Fibroblast of the aortic adventitia (primary cell): ENCODE measurements around the gene ARSK. TPM values are rescaled to one million over a fixed set of nuclear protein-coding genes. Genes with fewer than 3 reads are reported as not detected.

Experiments used
- DNase-seq: peaks from one replicate; pipeline ENCODE4 v3.0.0-alpha.2; 2010; ENCODE audit warnings: low read depth
- H3K4me3 ChIP-seq: 2 replicates; pipeline ENCODE4 v1.5.1; 2011; ENCODE audit warnings: low read depth, mild to moderate bottlenecking, control low read depth, low read length, moderate library complexity
- total RNA-seq: library from RNA; depleted of rRNA; stranded (reverse); fragments of >200 nt; gene quantifications from 2 replicates; pipeline ENCODE4 v1.2.3, GENCODE V29; 2012; ENCODE audit warnings: low replicate concordance
- TF ChIP-seq, protein P1 (sequence below): IDR thresholded peaks from 2 replicates; pipeline ENCODE4 v1.5.1; 2011; ENCODE audit warnings: mild to moderate bottlenecking, low read length, control low read depth, inconsistent platforms; ENCODE audit not compliant: insufficient read depth

ARSK gene
- total RNA-seq, 1 donor, result 19.0 TPM

DNA sequence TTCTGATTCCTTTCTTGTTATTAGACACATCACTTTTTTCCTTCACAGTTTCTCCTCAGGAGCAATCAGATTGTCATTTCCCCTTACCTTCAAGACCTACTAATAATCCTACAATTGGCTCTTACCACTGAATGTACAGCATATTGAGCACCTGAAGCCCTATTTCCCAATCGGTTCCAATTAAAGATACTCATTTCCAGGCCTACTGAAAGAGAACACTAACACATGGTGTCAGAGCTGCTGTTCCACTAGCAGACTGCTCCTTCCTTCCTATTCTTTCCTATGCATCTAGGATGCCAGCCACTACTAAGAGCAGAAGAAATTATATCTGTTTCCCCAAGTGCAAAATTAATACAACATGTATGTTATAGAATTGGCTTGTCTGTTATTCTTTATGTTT lies 34.7 kb upstream of the ARSK start:
- H3K4me3 ChIP-seq, result no peak overlapping the region
- DNase-seq, result no peak
- TF ChIP-seq, protein P1, sequence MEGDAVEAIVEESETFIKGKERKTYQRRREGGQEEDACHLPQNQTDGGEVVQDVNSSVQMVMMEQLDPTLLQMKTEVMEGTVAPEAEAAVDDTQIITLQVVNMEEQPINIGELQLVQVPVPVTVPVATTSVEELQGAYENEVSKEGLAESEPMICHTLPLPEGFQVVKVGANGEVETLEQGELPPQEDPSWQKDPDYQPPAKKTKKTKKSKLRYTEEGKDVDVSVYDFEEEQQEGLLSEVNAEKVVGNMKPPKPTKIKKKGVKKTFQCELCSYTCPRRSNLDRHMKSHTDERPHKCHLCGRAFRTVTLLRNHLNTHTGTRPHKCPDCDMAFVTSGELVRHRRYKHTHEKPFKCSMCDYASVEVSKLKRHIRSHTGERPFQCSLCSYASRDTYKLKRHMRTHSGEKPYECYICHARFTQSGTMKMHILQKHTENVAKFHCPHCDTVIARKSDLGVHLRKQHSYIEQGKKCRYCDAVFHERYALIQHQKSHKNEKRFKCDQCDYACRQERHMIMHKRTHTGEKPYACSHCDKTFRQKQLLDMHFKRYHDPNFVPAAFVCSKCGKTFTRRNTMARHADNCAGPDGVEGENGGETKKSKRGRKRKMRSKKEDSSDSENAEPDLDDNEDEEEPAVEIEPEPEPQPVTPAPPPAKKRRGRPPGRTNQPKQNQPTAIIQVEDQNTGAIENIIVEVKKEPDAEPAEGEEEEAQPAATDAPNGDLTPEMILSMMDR, result no peak

- no peak overlapping the region for H3K4me3 ChIP-seq
- TF ChIP-seq, protein P1, result no peak
- no peak for DNase-seq
These were observed 30.5 kb upstream of the ARSK start for GRCh38 chr5:95524423-95524822.

DNA sequence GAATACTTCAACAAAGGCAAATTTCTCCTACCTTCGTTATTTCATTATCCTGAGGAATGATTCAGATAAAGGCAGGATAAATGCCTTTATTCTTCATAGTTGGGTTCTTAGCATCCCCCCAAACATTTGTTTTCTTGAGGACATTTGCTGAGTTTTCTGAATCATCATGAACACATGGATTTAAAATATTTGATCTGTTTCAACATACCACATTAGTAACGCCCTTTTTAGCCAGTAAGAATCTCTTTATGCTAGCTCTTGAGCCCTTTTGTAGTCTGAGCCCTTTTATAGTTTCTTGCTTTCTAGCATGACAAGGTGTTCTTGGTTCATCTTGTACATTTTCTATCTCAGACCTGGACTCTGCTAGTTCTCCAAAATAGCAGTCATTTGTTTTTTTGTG lies 28.0 kb upstream of the ARSK start:
- H3K4me3 ChIP-seq, result no peak overlapping the region
- DNase-seq, result no peak
- TF ChIP-seq, protein P1, result no peak

DNA sequence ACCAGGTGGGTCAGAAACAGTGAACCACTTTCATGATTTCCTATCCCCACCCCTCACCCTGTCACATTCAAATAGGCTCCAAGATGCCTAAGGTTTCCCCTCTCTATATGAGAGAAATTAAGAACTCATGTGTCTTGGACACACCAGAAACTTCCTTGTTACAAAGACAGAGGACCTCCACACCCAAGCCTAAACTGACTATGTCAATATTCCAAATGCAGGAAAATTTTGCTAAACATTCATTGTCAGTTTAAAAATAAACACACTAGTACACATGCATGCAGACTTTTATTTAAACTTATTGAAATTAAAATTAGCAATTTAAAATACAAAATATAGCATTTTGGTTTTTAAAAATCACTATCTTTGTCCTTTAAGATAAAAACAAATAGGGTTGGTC lies 26.3 kb upstream of the ARSK start:
- TF ChIP-seq, protein P1, result no peak
- no peak for DNase-seq
- no peak overlapping the region for H3K4me3 ChIP-seq

- H3K4me3 ChIP-seq, result no peak overlapping the region
- TF ChIP-seq, protein P1, result no peak
- DNase-seq, result peak; percentile 79
These were observed 24.5 kb upstream of the ARSK start for GRCh38 chr5:95530416-95530815.

GRCh38 chr5:95531491-95531890 lies 23.4 kb upstream of the ARSK start:
- no peak for DNase-seq
- no peak overlapping the region for H3K4me3 ChIP-seq
- TF ChIP-seq, protein P1, result no peak

DNA sequence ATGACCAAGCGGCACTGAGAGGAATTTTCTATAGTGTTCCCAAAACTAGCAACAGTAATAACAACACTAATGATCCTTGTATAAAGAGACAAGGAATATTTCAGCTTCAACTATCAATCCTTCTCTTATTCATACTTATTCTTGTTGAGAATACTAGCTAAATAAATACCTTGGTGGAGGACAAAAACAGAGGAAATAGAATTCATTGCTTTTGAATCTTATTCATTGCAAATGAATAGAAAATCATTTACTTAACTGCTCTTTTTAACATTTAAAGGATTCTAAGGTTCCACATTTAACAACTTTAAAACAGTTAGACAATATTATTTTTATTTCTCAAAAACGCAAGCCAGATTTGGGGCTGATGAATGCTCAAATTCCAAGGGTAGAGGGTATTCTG lies 22.5 kb upstream of the ARSK start:
- TF ChIP-seq, protein P1, result no peak
- no peak for DNase-seq
- no peak overlapping the region for H3K4me3 ChIP-seq
